Astrocyte of the hippocampus (primary cell): Measurements from ENCODE around the gene IER2.
"Not testable (repeated sequence)": the region's sequence is repeated elsewhere in the genome, so short reads cannot be mapped to it uniquely, and the experiment has no call there.

Source experiments
- DNase-seq: peaks from one replicate; pipeline ENCODE4 v3.0.0; 2011; ENCODE audit warnings: low read depth, low spot score

Gene IER2

GRCh38 chr19:13198634-13199033 is 48.4 kb downstream of the IER2 start:
- DNase-seq = no peak

GRCh38 chr19:13202112-13202511 is 51.9 kb downstream of the IER2 start:
- DNase-seq = not testable (repeated sequence)
